ENCODE measurements around the gene IL1RAPL1.

The IL1RAPL1 gene

DNA sequence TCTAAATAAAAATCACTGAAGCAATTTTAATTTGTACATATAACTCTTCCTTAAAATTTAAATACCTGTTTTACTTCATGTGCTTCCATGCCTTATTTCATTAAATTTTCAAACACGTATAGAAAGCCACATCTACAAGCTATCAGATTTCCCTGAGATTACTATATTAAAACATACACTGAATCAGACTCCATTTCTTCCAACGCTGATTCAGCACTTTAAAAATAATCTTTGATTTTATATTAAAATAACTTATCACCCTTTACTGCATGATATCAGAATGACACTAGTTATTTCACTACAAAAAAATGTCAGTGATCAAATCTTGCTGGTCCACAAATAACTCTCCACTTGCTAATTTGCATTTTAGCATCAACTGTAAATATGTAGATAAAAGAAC is 550.8 kb downstream of the IL1RAPL1 start:
- no peak for DNase-seq

- no peak for DNase-seq
These were observed 556.1 kb downstream of the IL1RAPL1 start for GRCh38 chrX:29143356-29143755.

- no peak for DNase-seq
These were observed 556.5 kb downstream of the IL1RAPL1 start for GRCh38 chrX:29143756-29144155.

- no peak for DNase-seq
These were observed 558.1 kb downstream of the IL1RAPL1 start for GRCh38 chrX:29145316-29145715.

DNA sequence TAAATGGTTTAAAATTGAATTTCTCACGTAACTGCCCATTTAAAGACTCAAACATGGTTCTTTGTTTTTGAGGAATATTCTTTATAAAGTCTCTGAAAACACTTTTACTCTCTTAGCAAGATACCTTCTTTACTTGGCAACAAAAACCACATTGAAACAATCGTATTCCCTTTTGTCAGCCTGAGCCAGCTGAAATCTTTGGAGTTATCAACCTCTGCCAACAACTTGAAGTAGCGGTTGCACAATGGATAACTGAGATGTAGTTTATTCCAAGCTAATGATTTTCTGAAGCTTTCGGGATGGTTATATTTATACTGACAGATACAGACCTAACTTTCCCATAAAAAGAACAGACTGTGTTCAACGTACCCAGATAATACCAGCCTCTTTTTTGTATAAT is 561.3 kb downstream of the IL1RAPL1 start:
- no peak for DNase-seq

GRCh38 chrX:29155286-29155685 is 568.0 kb downstream of the IL1RAPL1 start:
- DNase-seq = no peak

- DNase-seq = no peak
These were observed 585.6 kb downstream of the IL1RAPL1 start for GRCh38 chrX:29172880-29173279.

GRCh38 chrX:29187264-29187663 is 600.0 kb downstream of the IL1RAPL1 start:
- DNase-seq = no peak

- no peak for DNase-seq
These were observed 609.3 kb downstream of the IL1RAPL1 start for GRCh38 chrX:29196501-29196900.

- DNase-seq = no peak
These were observed 628.0 kb downstream of the IL1RAPL1 start for GRCh38 chrX:29215251-29215650.

DNA sequence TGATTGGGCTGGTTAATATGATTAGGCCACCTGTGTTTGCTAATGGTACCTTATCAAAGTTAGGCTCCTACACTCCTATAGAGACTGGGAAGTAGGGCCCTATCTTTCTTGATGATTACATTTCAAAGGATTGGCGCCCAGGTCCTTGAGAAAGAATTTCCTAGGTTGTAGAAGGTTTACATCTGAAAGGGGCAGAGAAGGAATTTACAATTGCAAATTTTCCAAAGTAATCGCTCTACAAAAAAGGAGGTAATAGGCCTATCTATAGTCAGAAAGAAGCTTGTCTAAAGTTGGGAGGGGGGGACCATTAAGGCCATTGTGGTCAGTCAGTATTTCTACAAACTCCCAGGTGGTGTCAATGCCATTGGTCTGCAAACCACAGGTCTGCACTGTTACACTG is 638.4 kb downstream of the IL1RAPL1 start:
- DNase-seq = no peak

- no peak for DNase-seq
These were observed 642.6 kb downstream of the IL1RAPL1 start for GRCh38 chrX:29229802-29230201.

- no peak for DNase-seq
These were observed 644.6 kb downstream of the IL1RAPL1 start for GRCh38 chrX:29231800-29232199.

DNA sequence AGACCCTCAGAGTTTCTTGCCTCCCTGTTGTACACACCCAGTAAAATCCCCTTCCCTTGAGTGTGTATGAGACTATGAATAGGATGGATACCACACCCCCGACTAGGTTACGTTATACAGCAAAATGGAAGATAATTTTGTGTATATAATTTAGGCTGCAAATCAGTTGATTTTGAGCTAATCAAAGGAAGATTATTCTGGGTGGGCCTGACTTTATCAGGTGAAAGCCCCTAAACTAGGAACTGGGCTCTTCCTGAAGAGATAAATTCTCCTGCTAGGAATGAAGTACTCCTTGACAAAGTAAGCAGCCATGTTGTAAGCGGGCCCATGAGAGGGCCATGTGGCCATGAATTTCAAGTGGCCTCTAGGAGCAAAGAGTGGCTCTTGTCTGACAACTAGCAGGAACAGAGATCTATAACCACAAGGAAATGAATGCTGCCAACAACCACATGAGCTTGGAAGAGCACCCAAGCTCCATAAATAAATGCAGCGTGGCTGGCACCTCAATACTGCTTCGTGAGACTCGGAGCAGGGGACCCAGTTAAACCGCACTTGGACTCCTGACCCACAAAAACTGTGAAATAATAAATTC is 646.4 kb downstream of the IL1RAPL1 start:
- DNase-seq = no peak

- DNase-seq = no peak
These were observed 650.7 kb downstream of the IL1RAPL1 start for GRCh38 chrX:29237972-29238371.

- DNase-seq = no peak
These were observed 654.6 kb downstream of the IL1RAPL1 start for GRCh38 chrX:29241809-29242208.

DNA sequence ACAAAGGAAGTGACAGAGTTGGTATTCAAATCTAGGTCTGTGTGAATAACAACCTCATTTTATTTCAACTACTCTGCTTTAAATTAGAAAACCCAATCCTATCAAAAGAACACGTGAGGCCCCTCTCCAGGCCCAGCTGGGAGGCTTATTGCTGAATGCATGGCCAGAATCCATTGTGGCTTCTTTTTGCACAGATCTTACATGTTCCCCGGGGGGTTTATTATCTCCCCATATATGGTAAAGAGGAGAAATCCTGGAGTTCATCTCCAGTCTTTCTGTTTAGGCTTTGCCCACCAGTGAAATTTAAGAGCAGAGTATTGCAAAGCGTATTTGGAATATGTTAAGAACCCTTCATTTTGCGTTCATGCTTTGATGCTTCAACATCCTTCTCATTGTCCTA is 655.6 kb downstream of the IL1RAPL1 start:
- DNase-seq = no peak

- no peak for DNase-seq
These were observed 656.7 kb downstream of the IL1RAPL1 start for GRCh38 chrX:29243942-29244341.

GRCh38 chrX:29254515-29254914 is 667.3 kb downstream of the IL1RAPL1 start:
- DNase-seq = no peak

GRCh38 chrX:29257521-29257920 is 670.3 kb downstream of the IL1RAPL1 start:
- no peak for DNase-seq

DNA sequence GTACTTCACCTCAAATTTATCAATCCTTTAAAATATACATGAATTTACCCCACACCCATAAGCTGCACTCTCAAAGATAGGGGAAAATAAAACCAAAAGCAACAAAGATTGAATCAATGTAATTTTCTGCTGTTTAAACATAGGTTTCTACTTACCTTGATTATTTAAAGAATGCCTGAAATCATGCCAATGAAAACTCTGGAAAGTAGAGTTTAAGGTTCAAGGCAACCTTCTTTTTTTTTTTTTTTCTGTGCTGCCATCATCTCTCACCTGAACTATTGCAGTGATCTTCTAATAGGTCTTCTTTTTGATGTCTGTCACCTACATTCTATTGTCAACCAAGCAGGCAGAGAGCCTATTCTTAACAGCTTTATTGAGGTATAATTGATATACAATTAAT is 682.1 kb downstream of the IL1RAPL1 start:
- DNase-seq = no peak

- no peak for DNase-seq
These were observed 687.3 kb downstream of the IL1RAPL1 start for GRCh38 chrX:29274517-29274916.

DNA sequence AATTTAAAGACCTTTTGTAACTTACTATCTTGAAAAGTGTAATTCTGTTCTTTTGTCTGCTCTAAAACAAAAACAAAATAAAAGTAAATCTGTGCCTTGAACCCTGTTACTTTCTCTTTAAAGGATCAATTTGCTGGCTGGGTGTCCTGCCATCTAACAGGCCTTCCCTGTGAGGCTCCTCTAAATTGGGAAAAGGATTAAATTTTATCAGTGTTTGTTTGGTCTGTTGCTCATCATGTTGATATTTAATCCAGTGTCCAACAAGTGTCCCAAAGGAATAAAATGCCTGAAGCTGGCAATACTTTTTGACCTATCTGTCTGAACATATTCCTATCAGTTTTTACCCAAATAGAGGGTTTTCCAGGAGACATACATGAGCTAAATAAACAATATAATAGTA is 688.7 kb downstream of the IL1RAPL1 start:
- DNase-seq = no peak

- DNase-seq = no peak
These were observed 694.0 kb downstream of the IL1RAPL1 start for GRCh38 chrX:29281078-29281742.

GRCh38 chrX:29285664-29286063 is 698.4 kb downstream of the IL1RAPL1 start:
- DNase-seq = no peak
